ENCODE measurements around the gene MIEF2.

Gene MIEF2

GRCh38 chr17:18245038-18245776, 15.3 kb upstream of the MIEF2 start:
- no peak for TF ChIP-seq CTCF (IDR thresholded peaks at IDR 0.05; ENCODE audit: borderline replicate concordance, control extremely low read depth, extremely low read depth, insufficient read depth, missing control alignments)
- no peak for DNase-seq (ENCODE audit: low spot score)
- in situ Hi-C loops (cut with MboI; ENCODE audit: low sequenced_read_pairs, unreplicated experiment) = no loop called here

- in situ Hi-C loops (cut with MboI; ENCODE audit: low sequenced_read_pairs, unreplicated experiment) = no loop called here
- DNase-seq (ENCODE audit: low spot score) = no peak
- TF ChIP-seq CTCF (IDR thresholded peaks at IDR 0.05; ENCODE audit: borderline replicate concordance, control extremely low read depth, extremely low read depth, insufficient read depth, missing control alignments) = no peak
Measured at GRCh38 chr17:18246109-18246725, 14.2 kb upstream of the MIEF2 start.

- in situ Hi-C loops (cut with MboI; ENCODE audit: low sequenced_read_pairs, unreplicated experiment) = no loop called here
- no peak for TF ChIP-seq CTCF (IDR thresholded peaks at IDR 0.05; ENCODE audit: borderline replicate concordance, control extremely low read depth, extremely low read depth, insufficient read depth, missing control alignments)
- peak; percentile 67 for DNase-seq (ENCODE audit: low spot score)
Measured at GRCh38 chr17:18246880-18247612, 13.4 kb upstream of the MIEF2 start.

GRCh38 chr17:18247613-18248001, 12.9 kb upstream of the MIEF2 start:
- in situ Hi-C loops (cut with MboI; ENCODE audit: low sequenced_read_pairs, unreplicated experiment) = no loop called here
- DNase-seq (ENCODE audit: low spot score) = no peak

GRCh38 chr17:18248300-18248731, 12.1 kb upstream of the MIEF2 start:
- in situ Hi-C loops (cut with MboI; ENCODE audit: low sequenced_read_pairs, unreplicated experiment) = no loop called here

More at GRCh38 chr17:18247613-18248001, 12.9 kb upstream of the MIEF2 start:
- TF ChIP-seq CTCF (IDR thresholded peaks at IDR 0.05; ENCODE audit: borderline replicate concordance, control extremely low read depth, extremely low read depth, insufficient read depth, missing control alignments) = no peak

More at GRCh38 chr17:18248300-18248731, 12.1 kb upstream of the MIEF2 start:
- TF ChIP-seq CTCF (IDR thresholded peaks at IDR 0.05; ENCODE audit: borderline replicate concordance, control extremely low read depth, extremely low read depth, insufficient read depth, missing control alignments) = peak; percentile 42
- DNase-seq (ENCODE audit: low spot score) = peak; percentile 93
